ENCODE results near the gene MFAP3.

Gene MFAP3

GRCh38 chr5:154090656-154091055 lies 51.9 kb downstream of the MFAP3 start:
- no peaks in the 10 kb centered on the region for H3K9me3 ChIP-seq (ENCODE audit: insufficient read depth, low read length)
- H3K9ac ChIP-seq (ENCODE audit: insufficient read length, low read depth): no peak overlapping the region
- no peak for DNase-seq (ENCODE audit: low read depth, low spot score)
- peaks cover 8% of the 10 kb centered on the region for H3K4me1 ChIP-seq (ENCODE audit: insufficient read depth, insufficient read length)
- no peaks in the 10 kb centered on the region for H3K27me3 ChIP-seq (ENCODE audit: insufficient read depth, insufficient read length)
- no peak for TF ChIP-seq SUZ12 (IDR thresholded peaks at IDR 0.05; ENCODE audit: extremely low read depth, insufficient read depth, insufficient read length)
- TF ChIP-seq ZNF274 (IDR thresholded peaks at IDR 0.05; ENCODE audit: low read depth, low read length): no peak
- TF ChIP-seq YY1 (IDR thresholded peaks at IDR 0.05; ENCODE audit: insufficient read depth, insufficient read length): no peak
- no peaks in the 10 kb centered on the region for H3K36me3 ChIP-seq (ENCODE audit: insufficient read depth, insufficient read length, low read length)
- H3K4me3 ChIP-seq (ENCODE audit: insufficient read length, low read depth): no peak overlapping the region

GRCh38 chr5:154092356-154093141 lies 53.8 kb downstream of the MFAP3 start:
- TF ChIP-seq SUZ12 (IDR thresholded peaks at IDR 0.05; ENCODE audit: extremely low read depth, insufficient read depth, insufficient read length) (no peak), ZNF274 (IDR thresholded peaks at IDR 0.05; ENCODE audit: low read depth, low read length) (no peak), YY1 (IDR thresholded peaks at IDR 0.05; ENCODE audit: insufficient read depth, insufficient read length) (no peak)
- DNase-seq (ENCODE audit: low read depth, low spot score): peak; percentile 44

GRCh38 chr5:154093142-154093532 lies 54.4 kb downstream of the MFAP3 start:
- Histone ChIP-seq H3K4me1 (ENCODE audit: insufficient read depth, insufficient read length) (peaks cover 2% of the 10 kb centered on the region), H3K4me3 (ENCODE audit: insufficient read length, low read depth) (no peak overlapping the region), H3K27me3 (ENCODE audit: insufficient read depth, insufficient read length) (no peaks in the 10 kb centered on the region), H3K9ac (ENCODE audit: insufficient read length, low read depth) (no peak overlapping the region), H3K36me3 (ENCODE audit: insufficient read depth, insufficient read length, low read length) (no peaks in the 10 kb centered on the region), H3K9me3 (ENCODE audit: insufficient read depth, low read length) (no peaks in the 10 kb centered on the region)
- no peak for DNase-seq (ENCODE audit: low read depth, low spot score)
- TF ChIP-seq SUZ12 (IDR thresholded peaks at IDR 0.05; ENCODE audit: extremely low read depth, insufficient read depth, insufficient read length): no peak
- no peak for TF ChIP-seq YY1 (IDR thresholded peaks at IDR 0.05; ENCODE audit: insufficient read depth, insufficient read length)
- TF ChIP-seq ZNF274 (IDR thresholded peaks at IDR 0.05; ENCODE audit: low read depth, low read length): no peak

More at GRCh38 chr5:154092356-154093141, 53.8 kb downstream of the MFAP3 start:
- H3K9ac ChIP-seq (ENCODE audit: insufficient read length, low read depth): no peak overlapping the region
- no peak overlapping the region for H3K4me3 ChIP-seq (ENCODE audit: insufficient read length, low read depth)
- H3K27me3 ChIP-seq (ENCODE audit: insufficient read depth, insufficient read length): no peaks in the 10 kb centered on the region
- no peaks in the 10 kb centered on the region for H3K9me3 ChIP-seq (ENCODE audit: insufficient read depth, low read length)
- H3K36me3 ChIP-seq (ENCODE audit: insufficient read depth, insufficient read length, low read length): no peaks in the 10 kb centered on the region
- peaks cover 2% of the 10 kb centered on the region for H3K4me1 ChIP-seq (ENCODE audit: insufficient read depth, insufficient read length)

DNA sequence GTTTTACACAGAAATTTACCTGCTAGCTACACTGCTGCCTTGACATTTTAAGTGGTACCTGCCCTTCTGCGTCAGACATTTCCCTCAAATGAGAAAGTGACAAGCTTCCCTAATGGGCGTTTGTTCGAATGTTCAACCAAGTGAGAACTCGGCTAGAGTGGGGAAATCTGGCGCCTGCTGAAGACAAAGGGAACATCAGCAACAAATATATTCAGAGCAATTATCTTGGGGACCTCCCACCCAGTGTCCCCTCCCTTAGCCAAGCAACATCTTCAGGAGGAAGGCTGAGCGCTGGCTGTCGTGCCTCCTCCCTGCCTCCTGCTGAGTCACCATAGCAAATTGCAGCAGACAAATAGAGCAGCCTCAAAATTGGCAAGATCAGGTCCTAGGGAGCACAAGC lies 57.1 kb downstream of the MFAP3 start:
- Histone ChIP-seq H3K27me3 (ENCODE audit: insufficient read depth, insufficient read length) (no peaks in the 10 kb centered on the region), H3K9ac (ENCODE audit: insufficient read length, low read depth) (no peak overlapping the region), H3K36me3 (ENCODE audit: insufficient read depth, insufficient read length, low read length) (no peaks in the 10 kb centered on the region), H3K9me3 (ENCODE audit: insufficient read depth, low read length) (no peaks in the 10 kb centered on the region), H3K4me1 (ENCODE audit: insufficient read depth, insufficient read length) (peaks cover 2% of the 10 kb centered on the region), H3K4me3 (ENCODE audit: insufficient read length, low read depth) (no peak overlapping the region)
- TF ChIP-seq SUZ12 (IDR thresholded peaks at IDR 0.05; ENCODE audit: extremely low read depth, insufficient read depth, insufficient read length) (no peak), YY1 (IDR thresholded peaks at IDR 0.05; ENCODE audit: insufficient read depth, insufficient read length) (no peak), ZNF274 (IDR thresholded peaks at IDR 0.05; ENCODE audit: low read depth, low read length) (no peak)
- DNase-seq (ENCODE audit: low read depth, low spot score): no peak

DNA sequence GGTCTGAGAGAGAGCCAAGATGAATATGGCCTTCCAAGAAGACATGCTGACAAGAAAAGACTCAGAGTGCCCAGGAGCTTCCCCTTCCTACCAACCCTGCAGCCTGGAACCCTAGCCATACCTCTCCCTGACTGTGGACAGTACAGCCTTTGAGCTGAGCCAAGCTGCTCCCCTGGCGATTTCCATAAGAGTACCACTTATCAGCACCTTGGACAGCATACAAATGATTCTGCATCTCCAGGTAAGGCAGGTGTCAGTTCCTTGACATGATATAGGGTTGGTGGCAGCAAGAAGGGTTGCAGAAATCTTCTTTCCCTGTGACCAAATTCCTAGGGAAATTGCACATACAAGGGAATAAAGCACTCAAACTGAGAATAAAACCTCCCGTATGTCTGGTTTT lies 58.3 kb downstream of the MFAP3 start:
- DNase-seq (ENCODE audit: low read depth, low spot score): no peak
- no peak for TF ChIP-seq YY1 (IDR thresholded peaks at IDR 0.05; ENCODE audit: insufficient read depth, insufficient read length)
- no peak for TF ChIP-seq SUZ12 (IDR thresholded peaks at IDR 0.05; ENCODE audit: extremely low read depth, insufficient read depth, insufficient read length)
- TF ChIP-seq ZNF274 (IDR thresholded peaks at IDR 0.05; ENCODE audit: low read depth, low read length): no peak

GRCh38 chr5:154098465-154098864 lies 59.7 kb downstream of the MFAP3 start:
- peaks cover 3% of the 10 kb centered on the region for H3K4me1 ChIP-seq (ENCODE audit: insufficient read depth, insufficient read length)
- no peak for TF ChIP-seq ZNF274 (IDR thresholded peaks at IDR 0.05; ENCODE audit: low read depth, low read length)
- TF ChIP-seq SUZ12 (IDR thresholded peaks at IDR 0.05; ENCODE audit: extremely low read depth, insufficient read depth, insufficient read length): no peak
- TF ChIP-seq YY1 (IDR thresholded peaks at IDR 0.05; ENCODE audit: insufficient read depth, insufficient read length): no peak
- no peaks in the 10 kb centered on the region for H3K9me3 ChIP-seq (ENCODE audit: insufficient read depth, low read length)
- no peak overlapping the region for H3K4me3 ChIP-seq (ENCODE audit: insufficient read length, low read depth)
- DNase-seq (ENCODE audit: low read depth, low spot score): no peak
- no peaks in the 10 kb centered on the region for H3K36me3 ChIP-seq (ENCODE audit: insufficient read depth, insufficient read length, low read length)
- H3K27me3 ChIP-seq (ENCODE audit: insufficient read depth, insufficient read length): no peaks in the 10 kb centered on the region
- H3K9ac ChIP-seq (ENCODE audit: insufficient read length, low read depth): no peak overlapping the region

More for the DNA sequence above, 58.3 kb downstream of the MFAP3 start:
- Histone ChIP-seq H3K27me3 (ENCODE audit: insufficient read depth, insufficient read length) (no peaks in the 10 kb centered on the region), H3K9me3 (ENCODE audit: insufficient read depth, low read length) (no peaks in the 10 kb centered on the region), H3K4me3 (ENCODE audit: insufficient read length, low read depth) (no peak overlapping the region), H3K4me1 (ENCODE audit: insufficient read depth, insufficient read length) (no peaks in the 10 kb centered on the region), H3K36me3 (ENCODE audit: insufficient read depth, insufficient read length, low read length) (no peaks in the 10 kb centered on the region), H3K9ac (ENCODE audit: insufficient read length, low read depth) (no peak overlapping the region)

GRCh38 chr5:154101184-154101583 lies 62.4 kb downstream of the MFAP3 start:
- Histone ChIP-seq H3K27me3 (ENCODE audit: insufficient read depth, insufficient read length) (no peaks in the 10 kb centered on the region), H3K4me3 (ENCODE audit: insufficient read length, low read depth) (no peak overlapping the region), H3K4me1 (ENCODE audit: insufficient read depth, insufficient read length) (peaks cover 3% of the 10 kb centered on the region), H3K9me3 (ENCODE audit: insufficient read depth, low read length) (no peaks in the 10 kb centered on the region), H3K9ac (ENCODE audit: insufficient read length, low read depth) (no peak overlapping the region), H3K36me3 (ENCODE audit: insufficient read depth, insufficient read length, low read length) (no peaks in the 10 kb centered on the region)
- TF ChIP-seq YY1 (IDR thresholded peaks at IDR 0.05; ENCODE audit: insufficient read depth, insufficient read length): no peak
- TF ChIP-seq ZNF274 (IDR thresholded peaks at IDR 0.05; ENCODE audit: low read depth, low read length): no peak
- no peak for TF ChIP-seq SUZ12 (IDR thresholded peaks at IDR 0.05; ENCODE audit: extremely low read depth, insufficient read depth, insufficient read length)
- no peak for DNase-seq (ENCODE audit: low read depth, low spot score)
